CD4-positive, alpha-beta T cell treated with Interleukin-4 for 1 hour (primary cell): ENCODE data around the gene MAP3K5.

Experiments used
- DNase-seq, 2 donors: peaks; one replicate each; pipeline ENCODE4 v3.0.0-alpha.2; 2020 to 2022

MAP3K5 gene

GRCh38 chr6:136749359-136749997 lies 42.8 kb downstream of the MAP3K5 start:
- no peak for DNase-seq

- DNase-seq, result no peak
Observed at GRCh38 chr6:136747507-136747906, 44.8 kb downstream of the MAP3K5 start.

DNA sequence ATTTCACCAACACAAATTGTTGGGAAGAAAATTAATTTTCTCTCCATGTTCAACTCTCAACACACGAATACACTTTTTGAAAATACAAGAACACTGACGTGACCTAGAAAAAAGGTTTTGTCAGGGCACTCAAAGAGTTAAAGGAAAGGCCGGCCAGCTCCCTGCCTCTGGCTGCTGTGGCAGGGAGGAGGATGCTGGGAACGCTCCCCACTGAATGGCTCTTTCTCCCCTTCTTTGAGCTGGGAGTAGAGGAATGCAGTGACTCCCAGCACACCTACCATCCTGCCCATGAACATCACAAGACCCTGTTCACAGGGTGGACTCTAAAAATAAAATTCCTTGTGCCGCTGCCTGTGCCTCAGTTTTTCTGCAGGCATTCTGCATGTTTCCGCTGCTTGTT lies 47.0 kb downstream of the MAP3K5 start:
- no peak for DNase-seq

DNA sequence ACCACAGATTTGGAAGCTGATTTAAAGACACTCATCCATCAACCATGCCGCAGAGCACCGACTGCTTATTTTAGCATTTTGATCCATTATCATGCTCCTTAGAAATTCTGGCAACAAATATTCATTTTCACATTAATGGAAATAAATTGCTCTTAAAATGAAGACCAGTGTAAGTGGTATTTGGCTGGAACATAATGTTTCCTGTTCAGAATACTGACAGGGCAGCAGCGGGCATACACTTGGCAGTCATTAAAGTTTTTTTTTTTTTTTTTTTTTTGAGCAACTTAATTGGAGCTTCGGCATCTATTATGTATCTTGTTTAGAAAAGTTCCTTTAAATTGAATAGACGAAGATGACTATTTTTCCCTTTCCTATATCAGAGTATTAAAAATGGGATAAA lies 47.4 kb downstream of the MAP3K5 start:
- no peak for DNase-seq

GRCh38 chr6:136742125-136742524 lies 50.2 kb downstream of the MAP3K5 start:
- DNase-seq, result no peak

DNA sequence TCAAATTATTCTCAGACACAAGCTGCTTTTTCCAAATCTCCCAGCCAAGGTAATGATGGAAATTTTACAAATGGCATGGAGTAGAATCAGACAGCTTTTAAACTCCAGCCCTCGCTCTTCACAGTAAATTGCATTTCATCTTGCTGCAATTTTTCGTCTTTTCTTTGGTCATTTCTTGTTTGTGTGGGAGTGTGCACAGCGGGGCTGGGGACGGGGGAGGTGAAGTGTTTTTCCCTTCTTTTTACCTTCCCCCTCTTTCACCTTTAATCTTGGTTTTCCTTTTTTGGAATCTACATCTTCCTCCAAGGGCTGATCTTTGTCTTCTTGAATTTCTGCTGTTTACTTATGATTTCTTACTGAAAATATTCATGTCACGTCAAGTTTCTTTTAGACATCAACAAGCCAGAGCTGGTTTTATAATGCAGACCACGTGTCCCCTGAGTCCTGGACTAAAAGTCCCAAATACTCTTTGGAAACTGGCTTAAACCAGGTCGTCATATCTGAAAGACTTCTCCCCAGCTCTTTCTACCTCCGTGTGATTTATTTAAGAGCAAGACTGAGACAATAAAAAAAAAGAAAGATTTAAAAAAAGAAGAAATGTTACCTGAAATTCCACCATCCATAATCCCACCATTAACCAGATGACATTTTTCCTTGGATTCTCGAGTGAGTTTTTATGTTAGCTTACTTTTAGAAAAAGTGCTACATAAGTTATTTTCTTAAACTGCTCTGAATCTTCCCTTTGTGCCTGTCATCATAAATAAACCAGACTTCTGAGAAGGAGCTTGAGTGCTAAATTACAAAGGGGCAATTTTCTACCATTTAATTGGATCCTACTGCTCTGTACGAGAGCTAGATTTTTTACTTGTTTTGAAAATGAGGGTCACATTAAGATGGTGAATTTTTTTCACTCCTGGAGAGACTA lies 52.0 kb downstream of the MAP3K5 start:
- no peak for DNase-seq

- no peak for DNase-seq
Observed at GRCh38 chr6:136739501-136739900, 52.8 kb downstream of the MAP3K5 start.

GRCh38 chr6:136739071-136739470 lies 53.2 kb downstream of the MAP3K5 start:
- DNase-seq, result no peak

GRCh38 chr6:136738692-136739057 lies 53.6 kb downstream of the MAP3K5 start:
- no peak for DNase-seq

DNA sequence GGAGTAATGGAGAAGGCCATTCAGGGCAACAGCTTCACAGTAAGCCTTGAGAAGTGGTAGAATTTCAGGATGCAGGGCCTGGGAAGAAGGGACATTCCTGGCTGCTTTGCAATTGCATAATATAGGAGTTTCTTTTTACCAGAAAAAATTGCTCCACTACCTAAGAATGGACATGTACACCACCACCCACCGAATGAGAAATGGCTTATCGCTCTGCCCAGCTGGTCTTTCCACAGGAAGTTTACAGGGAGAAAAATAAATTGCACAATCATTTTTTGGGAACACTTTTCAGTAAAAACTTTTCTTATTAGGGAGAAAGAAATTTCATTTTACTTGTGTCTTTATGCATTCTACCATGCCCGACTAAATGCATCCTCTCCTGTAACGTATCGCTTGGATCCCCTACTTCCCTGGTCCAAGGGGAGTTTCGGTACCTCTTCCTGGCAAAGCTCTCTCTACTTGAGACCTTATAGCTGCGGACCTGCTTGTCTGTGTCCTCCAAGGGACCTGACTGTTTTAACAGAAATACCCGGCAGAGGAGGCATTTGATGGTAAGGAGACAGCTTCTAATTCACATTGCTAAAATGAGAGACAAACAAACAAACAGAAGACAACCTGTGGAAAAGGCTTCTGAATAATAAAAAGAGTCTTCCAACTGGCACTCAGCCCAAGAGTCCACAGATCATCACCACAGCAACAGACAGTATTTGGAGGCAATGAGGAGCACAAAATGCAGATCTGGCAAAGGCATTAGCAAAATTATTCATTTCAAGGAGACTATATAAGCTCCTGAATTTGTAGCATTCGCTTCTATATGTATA lies 54.2 kb downstream of the MAP3K5 start:
- DNase-seq, result no peak

DNA sequence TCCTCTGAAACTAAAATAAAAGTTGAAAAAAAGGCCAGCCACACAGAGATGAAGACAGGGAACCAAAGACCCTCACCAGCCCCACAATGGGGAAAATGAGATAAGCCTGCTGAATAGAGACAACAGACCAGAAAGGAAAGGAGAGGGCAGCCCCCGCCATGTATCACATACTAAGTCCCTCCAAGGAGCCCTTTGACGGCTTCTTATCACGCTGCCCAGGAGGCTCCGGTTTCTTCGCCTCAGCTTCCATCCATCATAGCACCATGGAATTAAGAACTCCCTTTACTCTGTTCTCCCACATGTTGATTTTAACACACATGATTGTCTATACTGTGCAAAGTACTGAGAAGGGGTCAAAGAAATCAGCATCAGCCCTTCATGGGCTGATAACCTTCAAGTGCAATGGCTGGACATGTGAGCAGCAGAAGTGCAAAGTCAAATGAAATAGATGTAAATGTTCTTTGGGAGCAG lies 54.9 kb downstream of the MAP3K5 start:
- DNase-seq, result no peak

- DNase-seq, result no peak
Observed at GRCh38 chr6:136736281-136736960, 55.9 kb downstream of the MAP3K5 start.

GRCh38 chr6:136734977-136735376 lies 57.3 kb downstream of the MAP3K5 start:
- no peak for DNase-seq

DNA sequence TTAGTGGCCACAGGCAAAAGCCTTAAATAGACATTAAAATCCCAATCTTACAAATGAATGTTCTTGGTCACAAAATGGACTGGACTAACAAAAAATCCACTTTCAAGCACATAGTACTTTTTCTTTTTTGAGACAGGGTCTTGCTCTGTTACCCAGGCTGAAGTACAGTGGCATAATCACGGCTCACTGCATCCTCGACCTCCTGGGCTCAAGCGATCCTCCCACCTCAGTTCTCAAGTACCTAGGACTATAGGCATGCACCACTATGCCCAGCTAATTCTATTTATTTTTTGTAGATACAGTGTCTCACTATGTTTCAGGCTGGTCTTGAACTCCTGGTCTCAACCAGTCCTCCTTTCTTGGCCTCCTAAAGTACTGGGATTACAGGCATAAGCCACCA lies 59.4 kb downstream of the MAP3K5 start:
- DNase-seq, result no peak

DNA sequence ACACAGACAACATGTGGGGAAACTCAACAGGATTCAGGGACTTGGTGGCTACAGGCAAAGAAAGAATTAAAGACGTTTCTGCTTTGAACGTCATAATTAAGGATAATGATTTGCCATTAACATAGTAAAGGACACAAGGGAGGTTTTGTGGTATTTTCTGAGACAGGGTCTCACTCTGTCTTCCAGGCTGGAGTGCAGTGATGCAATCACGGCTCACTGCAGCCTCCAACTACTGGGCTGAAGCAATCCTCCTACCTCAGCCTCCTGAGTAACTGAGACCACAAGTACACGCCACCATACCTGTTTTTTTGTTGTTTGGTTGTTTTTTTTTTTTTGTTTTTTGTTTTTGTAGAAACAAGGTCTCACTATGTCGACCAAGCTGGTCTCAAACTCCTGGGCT lies 62.4 kb downstream of the MAP3K5 start:
- DNase-seq, result no peak

- DNase-seq, result no peak
Observed at GRCh38 chr6:136728976-136729515, 63.2 kb downstream of the MAP3K5 start.

- DNase-seq, result no peak
Observed at GRCh38 chr6:136728033-136728939, 64.0 kb downstream of the MAP3K5 start.

- DNase-seq, result no peak
Observed at GRCh38 chr6:136726837-136727557, 65.3 kb downstream of the MAP3K5 start.

DNA sequence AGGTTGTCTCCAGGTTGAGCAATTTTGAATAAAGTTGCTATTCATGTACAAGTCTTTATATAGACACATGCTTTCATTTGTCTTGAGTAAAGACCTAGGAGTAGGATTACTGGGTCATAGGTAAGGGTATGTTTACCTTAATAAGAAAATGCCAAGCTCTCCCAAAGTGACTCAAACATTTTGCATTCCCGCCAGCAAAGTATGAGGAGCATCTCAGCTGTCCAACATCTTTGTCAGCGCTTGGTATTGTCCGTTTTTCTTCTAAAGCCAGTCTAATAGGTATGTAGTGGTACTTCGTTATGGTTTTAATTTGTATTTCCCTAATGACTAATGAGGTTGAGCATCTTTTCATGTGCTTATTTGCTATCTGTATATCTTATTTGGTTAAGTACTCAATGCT lies 67.2 kb downstream of the MAP3K5 start:
- DNase-seq, result no peak

GRCh38 chr6:136723780-136724179 lies 68.5 kb downstream of the MAP3K5 start:
- DNase-seq, result peak; percentile 37

GRCh38 chr6:136721467-136721866 lies 70.8 kb downstream of the MAP3K5 start:
- no peak for DNase-seq
